Nephron (organoid): ENCODE results near the gene PCDHGB1.
"Not testable (repeated sequence)": the region's sequence is repeated elsewhere in the genome, so short reads cannot be mapped to it uniquely, and the experiment has no call there.

ENCODE experiments used
- H3K27ac Mint-ChIP-seq, 3 experiments: 2 replicates each; pipeline ENCODE4 v1.8.0; 2020; ENCODE audit warnings: mixed read lengths in 3 of 3, mild to moderate bottlenecking in 2 of 3, moderate library complexity in 1 of 3
- H3K27me3 Mint-ChIP-seq: 2 replicates; pipeline ENCODE4 v1.8.0; 2021; ENCODE audit warnings: low read depth, mild to moderate bottlenecking, moderate library complexity, mixed read lengths
- H3K36me3 Mint-ChIP-seq: 2 replicates; pipeline ENCODE4 v1.8.0; 2020; ENCODE audit warnings: low read depth, mixed read lengths
- H3K4me1 Mint-ChIP-seq: 2 replicates; pipeline ENCODE4 v1.8.0; 2020; ENCODE audit warnings: mixed read lengths
- H3K4me3 Mint-ChIP-seq, 3 experiments: 2 replicates each; pipeline ENCODE4 v1.8.0; 2020; ENCODE audit warnings: mild to moderate bottlenecking in 3 of 3, mixed read lengths in 3 of 3, moderate library complexity in 2 of 3
- H3K9me3 Mint-ChIP-seq: 2 replicates; pipeline ENCODE4 v1.8.0; 2020; ENCODE audit warnings: mixed read lengths
- TF ChIP-seq, protein P1 (sequence below), 3 experiments: fragments of 200-600 bp; sonication (generic); IDR thresholded peaks; one replicate each; pipeline ENCODE4 v1.5.0; 2021; ENCODE audit warnings: antibody characterized with exemption in 3 of 3; ENCODE audit not compliant: unreplicated experiment in 3 of 3

PCDHGB1 gene

GRCh38 chr5:141349917-141350619 is at the start of gene PCDHGB1:
Gene PCDHGB1 (plus strand): TSS chr5:141350099. CDS start chr5:141350261, 162 bp downstream.
- Mint-ChIP-seq H3K9me3 (peaks cover 54% of the 10 kb centered on the region), H3K4me1 (no peaks in the 10 kb centered on the region), H3K4me3 (peak within 1 kb of the TSS in 1 of 3 experiments; percentile 45)

DNA sequence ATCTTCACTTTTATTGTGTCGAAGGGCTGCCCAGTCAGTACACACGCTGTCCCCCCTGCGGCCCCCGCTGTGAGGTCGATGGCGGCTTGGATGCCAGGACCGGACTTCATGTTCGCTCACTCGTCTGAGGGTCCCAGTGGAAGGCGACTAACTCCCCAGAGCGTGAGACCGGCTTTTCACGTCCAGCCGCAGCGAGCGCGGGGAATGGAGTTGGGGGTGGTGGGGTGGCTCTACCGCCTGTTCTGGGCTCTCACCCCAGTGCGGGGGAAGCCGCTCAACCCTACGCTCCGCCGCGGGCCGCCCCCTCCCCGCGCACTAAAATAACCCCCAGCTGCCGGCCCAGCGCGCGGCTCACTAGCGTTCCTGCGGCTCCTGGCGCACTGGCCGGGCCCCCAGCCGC is 46.1 kb upstream of the PCDHGB1 start, which contains the start of gene SLC25A2:
SLC25A2 (minus strand) TSS at position 294 of the 400 bp plus-strand sequence; CDS start at position 110, 184 bp downstream.
- no peak within 1 kb of the TSS for H3K27ac Mint-ChIP-seq
- peaks cover 86% of the 10 kb centered on the region for H3K9me3 Mint-ChIP-seq
- H3K4me1 Mint-ChIP-seq = no peaks in the 10 kb centered on the region
- H3K36me3 Mint-ChIP-seq = peaks cover 92% of the 10 kb centered on the region
- H3K27me3 Mint-ChIP-seq = no peaks in the 10 kb centered on the region
- TF ChIP-seq, protein P1, sequence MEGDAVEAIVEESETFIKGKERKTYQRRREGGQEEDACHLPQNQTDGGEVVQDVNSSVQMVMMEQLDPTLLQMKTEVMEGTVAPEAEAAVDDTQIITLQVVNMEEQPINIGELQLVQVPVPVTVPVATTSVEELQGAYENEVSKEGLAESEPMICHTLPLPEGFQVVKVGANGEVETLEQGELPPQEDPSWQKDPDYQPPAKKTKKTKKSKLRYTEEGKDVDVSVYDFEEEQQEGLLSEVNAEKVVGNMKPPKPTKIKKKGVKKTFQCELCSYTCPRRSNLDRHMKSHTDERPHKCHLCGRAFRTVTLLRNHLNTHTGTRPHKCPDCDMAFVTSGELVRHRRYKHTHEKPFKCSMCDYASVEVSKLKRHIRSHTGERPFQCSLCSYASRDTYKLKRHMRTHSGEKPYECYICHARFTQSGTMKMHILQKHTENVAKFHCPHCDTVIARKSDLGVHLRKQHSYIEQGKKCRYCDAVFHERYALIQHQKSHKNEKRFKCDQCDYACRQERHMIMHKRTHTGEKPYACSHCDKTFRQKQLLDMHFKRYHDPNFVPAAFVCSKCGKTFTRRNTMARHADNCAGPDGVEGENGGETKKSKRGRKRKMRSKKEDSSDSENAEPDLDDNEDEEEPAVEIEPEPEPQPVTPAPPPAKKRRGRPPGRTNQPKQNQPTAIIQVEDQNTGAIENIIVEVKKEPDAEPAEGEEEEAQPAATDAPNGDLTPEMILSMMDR (IDR thresholded peaks at IDR 0.05; ENCODE audit: unreplicated experiment in 3 of 3) = no peak
- H3K4me3 Mint-ChIP-seq = no peak within 1 kb of the TSS

More at GRCh38 chr5:141349917-141350619, at the start of gene PCDHGB1:
- peaks cover 26% of the 10 kb centered on the region for H3K36me3 Mint-ChIP-seq
- H3K27ac Mint-ChIP-seq = no peak within 1 kb of the TSS
- H3K27me3 Mint-ChIP-seq = peaks cover 3% of the 10 kb centered on the region
- TF ChIP-seq, protein P1 (IDR thresholded peaks at IDR 0.05; ENCODE audit: unreplicated experiment in 3 of 3) = no peak

GRCh38 chr5:141306630-141307029 is 43.3 kb upstream of the PCDHGB1 start:
- peaks cover 86% of the 10 kb centered on the region for H3K9me3 Mint-ChIP-seq
- H3K36me3 Mint-ChIP-seq = peaks cover 94% of the 10 kb centered on the region
- no peaks in the 10 kb centered on the region for H3K4me1 Mint-ChIP-seq

GRCh38 chr5:141313711-141314110 is 36.2 kb upstream of the PCDHGB1 start:
- peaks cover 100% of the 10 kb centered on the region for H3K36me3 Mint-ChIP-seq
- TF ChIP-seq, protein P1 (IDR thresholded peaks at IDR 0.05; ENCODE audit: unreplicated experiment in 3 of 3) = no peak
- H3K4me1 Mint-ChIP-seq = no peaks in the 10 kb centered on the region
- H3K4me3 Mint-ChIP-seq = no peak overlapping the region
- H3K27ac Mint-ChIP-seq = no peak overlapping the region
- no peaks in the 10 kb centered on the region for H3K27me3 Mint-ChIP-seq
- H3K9me3 Mint-ChIP-seq = peaks cover 80% of the 10 kb centered on the region

More at GRCh38 chr5:141306630-141307029, 43.3 kb upstream of the PCDHGB1 start:
- no peak overlapping the region for H3K27ac Mint-ChIP-seq
- H3K27me3 Mint-ChIP-seq = no peaks in the 10 kb centered on the region
- TF ChIP-seq, protein P1 (IDR thresholded peaks at IDR 0.05; ENCODE audit: unreplicated experiment in 3 of 3) = no peak
- no peak overlapping the region for H3K4me3 Mint-ChIP-seq

- H3K27ac Mint-ChIP-seq, H3K4me1 Mint-ChIP-seq, H3K27me3 Mint-ChIP-seq, H3K4me3 Mint-ChIP-seq: not testable (repeated sequence)
- Mint-ChIP-seq H3K36me3 (peaks cover 95% of the 10 kb centered on the region), H3K9me3 (peaks cover 81% of the 10 kb centered on the region)
These were observed 32.9 kb upstream of the PCDHGB1 start for GRCh38 chr5:141316963-141317362.

DNA sequence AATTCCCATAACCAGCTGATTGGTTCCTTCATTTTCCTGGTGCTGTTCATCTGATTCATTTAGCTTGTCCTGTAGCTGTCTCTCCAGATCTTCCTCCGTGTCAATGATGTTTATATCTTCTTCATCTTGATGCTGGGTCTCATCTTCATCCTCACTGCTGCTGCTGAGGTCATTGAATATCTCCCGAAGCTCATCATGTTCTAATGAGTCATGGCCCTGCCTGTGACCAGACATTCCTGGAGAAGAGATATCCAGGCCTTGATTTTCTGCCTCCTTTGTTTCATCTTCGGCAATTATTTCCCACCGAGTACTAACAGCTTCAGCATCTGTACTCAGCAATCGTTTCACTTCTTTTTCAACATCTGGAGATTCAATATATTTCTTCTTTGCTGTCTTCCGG is 30.7 kb upstream of the PCDHGB1 start:
- Mint-ChIP-seq H3K27ac (no peak overlapping the region), H3K27me3 (peaks cover 8% of the 10 kb centered on the region), H3K9me3 (peaks cover 69% of the 10 kb centered on the region), H3K36me3 (peaks cover 83% of the 10 kb centered on the region), H3K4me1 (peaks cover 5% of the 10 kb centered on the region), H3K4me3 (peak overlapping the region; percentile 94 to 99 (median 97))
- TF ChIP-seq, protein P1 (IDR thresholded peaks at IDR 0.05; ENCODE audit: unreplicated experiment in 3 of 3) = no peak
